ENCODE measurements around the gene FMNL3.
"Not testable (repeated sequence)": the region's sequence is repeated elsewhere in the genome, so short reads cannot be mapped to it uniquely, and the experiment has no call there.

The FMNL3 gene

DNA sequence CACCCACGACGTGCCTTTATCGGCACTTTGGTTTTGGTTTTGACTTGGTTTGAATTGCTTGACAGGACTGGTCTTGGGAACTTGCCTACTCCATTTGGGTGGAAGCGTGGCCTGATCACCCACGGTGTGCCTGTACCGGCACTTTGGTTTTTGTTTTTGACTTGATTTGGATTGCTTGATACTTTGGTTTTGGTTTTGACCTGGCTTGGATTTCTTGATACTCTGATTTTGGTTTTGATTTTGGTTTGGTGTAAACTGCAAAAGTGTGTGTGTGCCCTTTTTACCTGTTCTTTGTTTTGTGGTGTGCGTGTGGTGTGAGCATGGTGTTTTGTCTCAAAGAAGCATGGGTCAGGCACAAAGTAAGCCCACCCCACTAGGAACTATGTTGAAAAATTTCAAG lies 27.7 kb upstream of the FMNL3 start:
- not testable (repeated sequence) for H3K36me3 ChIP-seq (ENCODE audit: insufficient read depth, low read length); H3K9me3 ChIP-seq (ENCODE audit: low read length); H2AFZ ChIP-seq (ENCODE audit: low read depth, low read length); H3K27me3 ChIP-seq (ENCODE audit: insufficient read depth, low read length); H3K4me3 ChIP-seq (ENCODE audit: low read length); H3K4me1 ChIP-seq (ENCODE audit: insufficient read depth, low read length)

DNA sequence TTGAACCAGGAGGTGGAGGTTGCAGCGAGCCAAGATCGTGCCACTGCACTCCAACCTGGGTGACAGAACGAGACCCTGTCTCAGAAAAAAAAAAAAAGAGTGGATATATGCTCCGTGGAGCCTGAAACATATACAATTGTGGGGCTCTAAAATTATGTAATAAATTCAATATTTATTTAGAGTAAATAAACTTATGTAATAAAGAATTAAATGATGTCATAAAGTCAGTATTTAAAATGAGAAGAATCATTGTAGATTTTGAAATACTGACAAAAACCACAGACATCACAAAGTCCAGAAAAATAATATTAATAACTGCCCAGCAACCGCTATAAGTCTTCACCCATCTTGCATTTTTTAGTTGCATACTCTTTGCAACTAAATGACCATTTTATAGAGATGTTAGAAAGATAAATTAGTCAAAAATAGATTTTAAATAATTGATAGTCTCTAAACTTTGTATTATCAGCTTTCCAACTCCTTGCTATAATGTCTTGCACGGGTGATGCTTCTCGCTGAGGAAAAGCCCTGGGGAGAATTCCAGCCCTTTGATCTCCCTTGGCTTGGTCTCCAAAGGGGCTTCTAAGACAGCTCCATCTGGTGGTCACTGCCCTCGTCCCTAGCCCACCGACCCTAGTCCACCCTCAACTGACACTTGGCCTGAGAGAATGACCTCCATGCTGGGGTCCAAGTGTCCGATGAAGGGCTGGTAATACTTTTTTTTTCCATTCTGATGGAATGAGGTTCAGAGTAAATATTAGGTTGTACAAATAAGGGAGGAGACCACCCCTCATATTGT lies 26.2 kb upstream of the FMNL3 start:
- Histone ChIP-seq H3K36me3 (ENCODE audit: insufficient read depth, low read length) (no peaks in the 10 kb centered on the region), H3K27me3 (ENCODE audit: insufficient read depth, low read length) (no peaks in the 10 kb centered on the region), H3K9me3 (ENCODE audit: low read length) (no peaks in the 10 kb centered on the region), H3K4me3 (ENCODE audit: low read length) (no peak overlapping the region), H3K4me1 (ENCODE audit: insufficient read depth, low read length) (no peaks in the 10 kb centered on the region), H2AFZ (ENCODE audit: low read depth, low read length) (no peak overlapping the region)

DNA sequence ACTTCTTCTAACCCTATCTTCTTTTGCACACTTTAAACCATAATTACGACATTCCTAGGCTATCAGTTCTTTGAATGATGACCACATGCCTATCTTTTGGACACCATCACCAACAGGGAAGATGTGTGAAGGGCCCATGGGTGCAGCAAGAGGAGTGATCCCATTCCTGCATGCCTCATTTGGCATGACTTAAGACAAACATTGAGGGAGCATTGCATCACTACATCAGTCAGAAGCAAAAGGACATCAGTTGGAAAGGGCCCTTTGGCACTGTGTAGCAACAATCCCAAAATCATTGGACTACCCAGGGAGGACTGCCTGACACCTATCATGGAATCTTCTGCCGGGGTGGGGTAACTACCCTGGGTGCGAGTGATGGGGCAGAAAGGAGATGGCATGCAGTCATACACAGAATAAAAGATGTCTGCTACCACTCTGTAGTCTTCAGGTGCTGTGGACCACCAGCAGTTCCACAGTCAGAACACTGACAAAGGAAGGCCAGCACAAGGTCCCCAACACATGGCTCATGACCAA lies 23.4 kb upstream of the FMNL3 start:
- Histone ChIP-seq H3K9me3 (ENCODE audit: low read length) (no peaks in the 10 kb centered on the region), H3K36me3 (ENCODE audit: insufficient read depth, low read length) (no peaks in the 10 kb centered on the region), H3K27me3 (ENCODE audit: insufficient read depth, low read length) (no peaks in the 10 kb centered on the region), H2AFZ (ENCODE audit: low read depth, low read length) (no peak overlapping the region), H3K4me1 (ENCODE audit: insufficient read depth, low read length) (no peaks in the 10 kb centered on the region), H3K4me3 (ENCODE audit: low read length) (no peak overlapping the region)

DNA sequence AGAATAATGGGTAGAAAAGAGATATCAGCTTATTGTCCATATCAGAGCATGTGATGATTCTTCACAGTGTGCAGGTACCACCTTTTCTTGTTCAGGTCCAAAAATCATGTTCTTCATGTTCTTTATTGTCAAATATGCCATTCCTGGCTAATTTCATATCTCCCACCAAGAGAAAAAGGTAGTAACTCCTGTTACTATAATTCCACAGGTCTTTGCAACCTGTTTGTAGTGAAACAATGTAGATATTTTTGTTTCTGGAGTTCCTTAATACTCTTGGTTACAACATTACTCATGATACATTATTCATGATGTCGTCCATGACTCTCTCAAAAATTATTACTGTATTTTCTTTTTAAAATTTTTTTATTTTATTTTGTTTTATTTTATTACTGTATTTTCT lies 22.8 kb upstream of the FMNL3 start:
- no peaks in the 10 kb centered on the region for H3K9me3 ChIP-seq (ENCODE audit: low read length)
- H3K4me3 ChIP-seq (ENCODE audit: low read length): no peak overlapping the region
- H2AFZ ChIP-seq (ENCODE audit: low read depth, low read length): no peak overlapping the region
- H3K36me3 ChIP-seq (ENCODE audit: insufficient read depth, low read length): no peaks in the 10 kb centered on the region
- no peaks in the 10 kb centered on the region for H3K4me1 ChIP-seq (ENCODE audit: insufficient read depth, low read length)
- no peaks in the 10 kb centered on the region for H3K27me3 ChIP-seq (ENCODE audit: insufficient read depth, low read length)

DNA sequence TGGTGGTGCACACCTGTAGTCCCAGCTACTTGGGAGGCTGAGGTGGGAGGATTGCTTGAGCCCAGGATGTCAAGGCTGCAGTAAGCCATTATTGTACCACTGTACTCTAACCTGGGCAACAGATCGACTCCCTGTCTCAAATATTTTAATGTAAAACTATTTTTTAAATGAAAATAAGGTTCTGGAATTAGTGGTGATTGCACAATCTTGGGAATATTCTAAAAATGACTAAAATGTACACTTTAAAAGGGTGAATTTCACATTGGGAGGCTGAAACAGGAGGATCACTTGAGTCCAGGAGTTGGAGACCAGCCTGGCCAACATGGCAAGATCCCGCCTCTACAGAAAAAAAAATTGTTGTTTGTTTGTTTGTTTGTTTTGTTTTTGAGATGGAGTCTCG lies 21.2 kb upstream of the FMNL3 start:
- H3K36me3 ChIP-seq (ENCODE audit: insufficient read depth, low read length): no peaks in the 10 kb centered on the region
- H2AFZ ChIP-seq (ENCODE audit: low read depth, low read length): no peak overlapping the region
- H3K4me1 ChIP-seq (ENCODE audit: insufficient read depth, low read length): no peaks in the 10 kb centered on the region
- no peak overlapping the region for H3K4me3 ChIP-seq (ENCODE audit: low read length)
- H3K9me3 ChIP-seq (ENCODE audit: low read length): no peaks in the 10 kb centered on the region
- H3K27me3 ChIP-seq (ENCODE audit: insufficient read depth, low read length): no peaks in the 10 kb centered on the region

DNA sequence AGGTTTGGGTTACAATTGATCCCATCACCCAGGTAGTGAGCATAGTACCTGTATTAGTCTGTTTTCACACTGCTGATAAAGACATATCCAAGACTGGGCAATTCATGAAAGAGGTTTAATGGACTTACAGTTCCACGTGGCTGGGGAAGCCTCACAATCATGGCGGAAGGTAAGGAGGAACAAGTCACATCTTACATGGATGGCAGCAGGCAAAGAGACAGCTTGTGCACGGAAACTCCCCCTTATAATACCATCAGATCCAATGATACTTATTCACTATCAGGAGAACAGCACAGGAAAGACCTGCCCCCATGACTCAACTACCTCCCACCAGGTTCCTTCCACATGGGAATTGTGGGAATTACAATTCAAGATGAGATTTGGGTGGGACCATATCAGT lies 14.2 kb upstream of the FMNL3 start:
- H3K4me1 ChIP-seq (ENCODE audit: insufficient read depth, low read length); H3K9me3 ChIP-seq (ENCODE audit: low read length); H3K36me3 ChIP-seq (ENCODE audit: insufficient read depth, low read length); H3K27me3 ChIP-seq (ENCODE audit: insufficient read depth, low read length); H3K4me3 ChIP-seq (ENCODE audit: low read length); H2AFZ ChIP-seq (ENCODE audit: low read depth, low read length): not testable (repeated sequence)

DNA sequence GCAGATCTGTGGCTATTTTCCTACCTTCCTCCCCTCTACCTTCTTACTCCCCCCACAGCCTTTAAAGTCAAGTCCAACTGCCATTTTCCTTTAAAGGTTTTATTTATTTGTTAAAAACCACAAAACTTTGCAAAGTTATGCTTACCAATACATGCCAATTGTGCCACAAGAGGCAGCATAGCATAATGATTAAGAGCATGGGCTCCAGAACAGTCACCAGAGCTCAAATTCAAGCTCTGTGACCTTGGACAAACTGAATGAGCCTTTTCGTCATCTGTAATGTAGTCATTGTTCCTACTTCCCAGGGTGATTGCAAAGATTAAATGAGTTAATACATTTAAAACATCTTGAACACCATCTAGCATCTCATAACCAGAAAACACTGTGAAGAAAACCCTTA lies 13.0 kb upstream of the FMNL3 start:
- H3K36me3 ChIP-seq (ENCODE audit: insufficient read depth, low read length): no peaks in the 10 kb centered on the region
- no peak overlapping the region for H3K4me3 ChIP-seq (ENCODE audit: low read length)
- peaks cover 7% of the 10 kb centered on the region for H3K4me1 ChIP-seq (ENCODE audit: insufficient read depth, low read length)
- peak overlapping the region; percentile 1 for H2AFZ ChIP-seq (ENCODE audit: low read depth, low read length)
- no peaks in the 10 kb centered on the region for H3K9me3 ChIP-seq (ENCODE audit: low read length)
- H3K27me3 ChIP-seq (ENCODE audit: insufficient read depth, low read length): peaks cover 2% of the 10 kb centered on the region

DNA sequence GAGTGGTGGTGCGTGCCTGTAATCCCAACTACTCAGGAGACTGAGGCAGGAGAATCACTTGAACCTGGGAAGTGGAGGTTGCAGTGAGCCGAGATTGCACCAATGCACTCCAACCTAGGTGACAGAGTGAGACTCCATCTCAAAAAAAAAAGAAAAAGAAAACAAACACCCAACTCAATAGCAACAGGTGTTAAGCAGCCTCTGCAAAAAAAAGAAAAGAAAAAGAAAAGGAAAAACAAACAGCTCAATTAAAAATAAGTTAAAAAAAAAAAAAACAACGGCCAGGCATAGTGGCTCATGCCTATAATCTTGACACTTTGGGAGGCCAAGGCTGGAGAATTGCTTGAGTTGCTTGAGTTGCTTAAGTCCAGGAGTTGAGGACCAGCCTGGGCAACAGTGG lies 10.6 kb upstream of the FMNL3 start:
- not testable (repeated sequence) for H3K36me3 ChIP-seq (ENCODE audit: insufficient read depth, low read length); H3K4me1 ChIP-seq (ENCODE audit: insufficient read depth, low read length); H2AFZ ChIP-seq (ENCODE audit: low read depth, low read length); H3K4me3 ChIP-seq (ENCODE audit: low read length); H3K27me3 ChIP-seq (ENCODE audit: insufficient read depth, low read length); H3K9me3 ChIP-seq (ENCODE audit: low read length)

GRCh38 chr12:49716553-49716952 lies 9.3 kb upstream of the FMNL3 start:
- Histone ChIP-seq H3K4me3 (ENCODE audit: low read length) (no peak overlapping the region), H2AFZ (ENCODE audit: low read depth, low read length) (no peak overlapping the region), H3K27me3 (ENCODE audit: insufficient read depth, low read length) (peaks cover 2% of the 10 kb centered on the region), H3K4me1 (ENCODE audit: insufficient read depth, low read length) (peaks cover 7% of the 10 kb centered on the region), H3K36me3 (ENCODE audit: insufficient read depth, low read length) (no peaks in the 10 kb centered on the region), H3K9me3 (ENCODE audit: low read length) (no peaks in the 10 kb centered on the region)

- H3K9me3 ChIP-seq (ENCODE audit: low read length); H3K4me1 ChIP-seq (ENCODE audit: insufficient read depth, low read length); H3K4me3 ChIP-seq (ENCODE audit: low read length); H3K27me3 ChIP-seq (ENCODE audit: insufficient read depth, low read length); H3K36me3 ChIP-seq (ENCODE audit: insufficient read depth, low read length); H2AFZ ChIP-seq (ENCODE audit: low read depth, low read length): not testable (repeated sequence)
These were observed 6.7 kb upstream of the FMNL3 start for GRCh38 chr12:49713952-49714351.

DNA sequence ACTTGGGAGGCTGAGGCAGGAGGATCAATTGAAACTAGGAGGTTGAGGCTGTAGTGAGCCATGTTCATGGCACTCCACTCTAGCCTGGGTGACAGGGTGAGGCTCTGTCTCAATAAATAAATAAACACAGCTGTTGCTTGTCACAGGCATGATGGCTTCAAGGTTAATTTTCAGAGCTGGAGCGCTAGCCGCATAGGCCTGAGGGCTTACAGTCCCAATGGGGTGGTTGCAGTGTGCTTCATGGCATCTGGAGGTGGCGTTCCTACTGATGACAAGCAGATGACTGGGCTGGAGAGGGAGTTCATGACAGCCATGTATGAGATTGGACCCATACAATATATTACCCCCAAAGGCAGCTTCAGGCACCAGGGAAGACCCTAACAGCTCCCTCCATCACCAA lies 1.6 kb upstream of the FMNL3 start:
- Histone ChIP-seq H3K4me1 (ENCODE audit: insufficient read depth, low read length) (peaks cover 14% of the 10 kb centered on the region), H3K4me3 (ENCODE audit: low read length) (no peak overlapping the region), H3K27me3 (ENCODE audit: insufficient read depth, low read length) (no peaks in the 10 kb centered on the region), H2AFZ (ENCODE audit: low read depth, low read length) (no peak overlapping the region), H3K36me3 (ENCODE audit: insufficient read depth, low read length) (no peaks in the 10 kb centered on the region), H3K9me3 (ENCODE audit: low read length) (no peaks in the 10 kb centered on the region)

DNA sequence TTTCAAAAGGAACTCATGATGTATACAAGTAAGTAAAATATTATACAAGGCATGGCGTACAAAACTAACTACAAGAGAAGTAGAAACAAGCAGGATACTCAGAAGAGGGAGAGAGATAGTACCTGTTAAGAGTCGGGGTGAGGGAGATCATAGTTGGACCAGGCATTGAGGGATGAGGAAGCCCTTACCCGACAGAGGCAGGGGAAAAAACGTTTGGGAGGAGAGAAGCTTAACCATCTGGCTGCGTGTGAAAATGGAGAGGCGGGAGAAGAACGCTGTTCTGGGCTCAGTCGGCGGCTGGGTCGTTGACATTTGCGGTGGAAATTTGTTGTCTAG lies 575 bp upstream of the FMNL3 start:
- Histone ChIP-seq H2AFZ (ENCODE audit: low read depth, low read length) (no peak overlapping the region), H3K4me3 (ENCODE audit: low read length) (no peak overlapping the region), H3K36me3 (ENCODE audit: insufficient read depth, low read length) (no peaks in the 10 kb centered on the region), H3K9me3 (ENCODE audit: low read length) (no peaks in the 10 kb centered on the region), H3K4me1 (ENCODE audit: insufficient read depth, low read length) (peaks cover 23% of the 10 kb centered on the region), H3K27me3 (ENCODE audit: insufficient read depth, low read length) (no peaks in the 10 kb centered on the region)

GRCh38 chr12:49706351-49707127 lies 666 bp downstream of the FMNL3 start:
- peaks cover 27% of the 10 kb centered on the region for H3K4me1 ChIP-seq (ENCODE audit: insufficient read depth, low read length)
- H2AFZ ChIP-seq (ENCODE audit: low read depth, low read length): peak overlapping the region; percentile 80
- H3K36me3 ChIP-seq (ENCODE audit: insufficient read depth, low read length): no peaks in the 10 kb centered on the region
- H3K27me3 ChIP-seq (ENCODE audit: insufficient read depth, low read length): no peaks in the 10 kb centered on the region
- H3K4me3 ChIP-seq (ENCODE audit: low read length): peak overlapping the region; percentile 94
- H3K9me3 ChIP-seq (ENCODE audit: low read length): no peaks in the 10 kb centered on the region

Measured in neuron (in vitro differentiated cells).